ENCODE measurements around the gene ACACA.

The ACACA gene

DNA sequence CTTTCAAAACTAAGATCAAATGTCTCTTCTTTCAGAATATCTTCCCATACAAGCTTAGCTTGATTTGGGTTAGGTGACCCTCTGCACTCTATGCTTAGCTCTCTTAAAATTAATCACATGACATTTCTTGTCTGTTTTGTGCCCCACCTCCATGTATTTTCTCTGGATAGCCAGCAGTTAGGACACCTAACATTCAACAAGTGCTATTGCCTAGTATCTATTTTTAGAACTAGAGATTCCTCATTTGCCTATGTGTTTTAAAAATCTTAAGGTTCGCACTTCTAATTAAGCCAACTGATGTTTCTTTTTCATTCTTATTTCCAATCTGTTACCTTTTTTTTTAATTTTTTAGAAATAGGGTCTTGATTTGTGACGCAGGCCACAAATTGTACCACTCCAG, 160.6 kb downstream of the ACACA start:
- Histone ChIP-seq H3K4me3 (replicated peaks; ENCODE audit: low read depth, low read length) (no peak overlapping the region), H3K27me3 (replicated peaks; ENCODE audit: control insufficient read depth, insufficient read depth, low read length) (no peaks in the 10 kb centered on the region), H3K36me3 (ENCODE audit: control insufficient read depth, insufficient read depth, low read length) (peaks cover 7% of the 10 kb centered on the region)
- DNase-seq (ENCODE audit: extremely low read depth, insufficient read length): no peak
- no peak for TF ChIP-seq CTCF (IDR thresholded peaks at IDR 0.05; ENCODE audit: insufficient read depth, low read length, poor library complexity, severe bottlenecking)

- H3K36me3 ChIP-seq (ENCODE audit: control insufficient read depth, insufficient read depth, low read length): peaks cover 11% of the 10 kb centered on the region
- no peak overlapping the region for H3K4me3 ChIP-seq (replicated peaks; ENCODE audit: low read depth, low read length)
- TF ChIP-seq CTCF (IDR thresholded peaks at IDR 0.05; ENCODE audit: insufficient read depth, low read length, poor library complexity, severe bottlenecking): no peak
- H3K27me3 ChIP-seq (replicated peaks; ENCODE audit: control insufficient read depth, insufficient read depth, low read length): no peaks in the 10 kb centered on the region
- no peak for DNase-seq (ENCODE audit: extremely low read depth, insufficient read length)
Observed at GRCh38 chr17:37240381-37240780, 166.3 kb downstream of the ACACA start.

GRCh38 chr17:37239690-37240334, 166.8 kb downstream of the ACACA start:
- Histone ChIP-seq H3K27me3 (replicated peaks; ENCODE audit: control insufficient read depth, insufficient read depth, low read length) (no peaks in the 10 kb centered on the region), H3K4me3 (replicated peaks; ENCODE audit: low read depth, low read length) (no peak overlapping the region), H3K36me3 (ENCODE audit: control insufficient read depth, insufficient read depth, low read length) (peaks cover 11% of the 10 kb centered on the region)
- peak; percentile 64 for TF ChIP-seq CTCF (IDR thresholded peaks at IDR 0.05; ENCODE audit: insufficient read depth, low read length, poor library complexity, severe bottlenecking)
- no peak for DNase-seq (ENCODE audit: extremely low read depth, insufficient read length)

- Histone ChIP-seq H3K27me3 (replicated peaks; ENCODE audit: control insufficient read depth, insufficient read depth, low read length) (no peaks in the 10 kb centered on the region), H3K36me3 (ENCODE audit: control insufficient read depth, insufficient read depth, low read length) (peaks cover 2% of the 10 kb centered on the region), H3K4me3 (replicated peaks; ENCODE audit: low read depth, low read length) (no peak overlapping the region)
- no peak for TF ChIP-seq CTCF (IDR thresholded peaks at IDR 0.05; ENCODE audit: insufficient read depth, low read length, poor library complexity, severe bottlenecking)
- no peak for DNase-seq (ENCODE audit: extremely low read depth, insufficient read length)
Observed at GRCh38 chr17:37234106-37234505, 172.5 kb downstream of the ACACA start.

- DNase-seq (ENCODE audit: extremely low read depth, insufficient read length): no peak
- Histone ChIP-seq H3K4me3 (replicated peaks; ENCODE audit: low read depth, low read length) (no peak overlapping the region), H3K36me3 (ENCODE audit: control insufficient read depth, insufficient read depth, low read length) (no peaks in the 10 kb centered on the region; the same call in 1 of the 2 replicates), H3K27me3 (replicated peaks; ENCODE audit: control insufficient read depth, insufficient read depth, low read length) (no peaks in the 10 kb centered on the region)
- TF ChIP-seq CTCF (IDR thresholded peaks at IDR 0.05; ENCODE audit: insufficient read depth, low read length, poor library complexity, severe bottlenecking): no peak
Observed at GRCh38 chr17:37233036-37233435, 173.6 kb downstream of the ACACA start.

DNA sequence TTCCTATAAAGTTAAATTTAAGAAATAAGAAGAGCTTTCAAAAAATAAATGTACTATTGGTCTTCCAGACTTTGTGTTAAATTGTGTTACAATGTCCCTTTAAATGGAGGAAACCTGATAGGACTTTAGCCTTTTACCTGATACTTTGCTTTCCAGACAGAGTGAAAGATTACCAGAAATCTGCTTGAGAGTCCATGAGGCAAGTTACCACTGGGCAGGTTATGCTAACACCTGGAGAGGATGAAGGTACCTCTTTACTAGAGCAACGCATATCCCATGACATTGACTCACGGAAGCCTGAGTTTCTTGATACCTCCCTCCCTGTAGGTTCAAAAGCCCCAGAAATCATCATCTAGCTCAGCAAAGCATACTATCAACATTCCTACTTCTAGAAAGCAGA, 174.7 kb downstream of the ACACA start:
- no peaks in the 10 kb centered on the region for H3K27me3 ChIP-seq (replicated peaks; ENCODE audit: control insufficient read depth, insufficient read depth, low read length)
- TF ChIP-seq CTCF (IDR thresholded peaks at IDR 0.05; ENCODE audit: insufficient read depth, low read length, poor library complexity, severe bottlenecking): no peak
- DNase-seq (ENCODE audit: extremely low read depth, insufficient read length): no peak
- H3K36me3 ChIP-seq (ENCODE audit: control insufficient read depth, insufficient read depth, low read length): no peaks in the 10 kb centered on the region
- no peak overlapping the region for H3K4me3 ChIP-seq (replicated peaks; ENCODE audit: low read depth, low read length)

All from GM06990 (cell line).